ENCODE data around the gene SF3B3. TPM values are rescaled to one million over a fixed set of nuclear protein-coding genes. Genes with fewer than 3 reads are reported as not detected.

Gene SF3B3
- total and polyA plus RNA-seq, 4 donors: 73.7 to 242 (median 101) TPM

DNA sequence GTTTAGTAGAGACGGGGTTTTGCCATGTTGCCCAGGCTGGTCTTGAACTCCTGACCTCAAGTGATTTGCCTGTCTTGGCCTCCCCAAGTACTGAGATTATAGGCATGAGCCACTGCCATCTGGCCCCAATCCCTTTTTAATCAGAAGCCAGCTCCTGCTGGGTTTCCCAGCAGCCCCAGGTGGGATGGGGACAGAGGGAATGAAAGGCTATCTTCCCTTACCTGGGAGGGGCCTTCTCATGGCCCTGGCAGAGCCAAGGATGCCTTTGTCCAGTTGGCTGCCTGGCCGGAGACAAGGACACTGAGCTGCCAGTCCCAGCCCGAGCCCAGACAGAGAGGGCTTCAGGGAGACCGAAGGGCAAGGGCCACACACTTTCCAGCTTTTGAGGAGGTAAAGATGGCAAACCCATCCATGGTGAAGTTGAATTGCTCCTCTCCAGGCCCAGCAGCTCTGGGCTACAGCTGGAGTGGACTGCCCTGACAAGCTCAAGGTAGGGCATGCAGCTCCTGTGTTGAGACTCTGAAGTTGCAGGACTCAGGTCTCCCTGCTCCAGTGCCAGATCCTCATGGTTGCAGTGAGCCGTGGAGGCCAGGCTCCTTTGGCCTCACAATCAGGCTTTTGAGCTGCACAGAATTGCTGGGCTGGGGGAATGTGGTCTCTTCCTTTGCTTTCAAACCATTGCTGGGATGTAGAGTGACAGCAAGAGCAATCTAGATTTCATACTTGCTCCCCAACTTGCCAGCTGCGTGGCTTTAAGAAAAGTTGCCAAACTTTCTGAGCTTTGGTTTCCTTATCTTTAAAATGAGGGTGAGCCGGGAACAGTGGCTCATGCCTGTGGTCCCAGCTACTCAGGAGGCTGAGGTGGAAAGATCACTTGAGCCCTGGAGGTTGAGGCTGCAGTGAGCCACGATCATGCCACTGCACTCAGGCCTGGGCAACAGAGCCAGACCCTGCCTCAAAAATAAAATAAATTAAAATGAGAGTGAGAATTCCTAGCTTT, 78.3 kb downstream of the SF3B3 start:
- H3K4me3 ChIP-seq: no peak overlapping the region
- TF ChIP-seq, protein P1, sequence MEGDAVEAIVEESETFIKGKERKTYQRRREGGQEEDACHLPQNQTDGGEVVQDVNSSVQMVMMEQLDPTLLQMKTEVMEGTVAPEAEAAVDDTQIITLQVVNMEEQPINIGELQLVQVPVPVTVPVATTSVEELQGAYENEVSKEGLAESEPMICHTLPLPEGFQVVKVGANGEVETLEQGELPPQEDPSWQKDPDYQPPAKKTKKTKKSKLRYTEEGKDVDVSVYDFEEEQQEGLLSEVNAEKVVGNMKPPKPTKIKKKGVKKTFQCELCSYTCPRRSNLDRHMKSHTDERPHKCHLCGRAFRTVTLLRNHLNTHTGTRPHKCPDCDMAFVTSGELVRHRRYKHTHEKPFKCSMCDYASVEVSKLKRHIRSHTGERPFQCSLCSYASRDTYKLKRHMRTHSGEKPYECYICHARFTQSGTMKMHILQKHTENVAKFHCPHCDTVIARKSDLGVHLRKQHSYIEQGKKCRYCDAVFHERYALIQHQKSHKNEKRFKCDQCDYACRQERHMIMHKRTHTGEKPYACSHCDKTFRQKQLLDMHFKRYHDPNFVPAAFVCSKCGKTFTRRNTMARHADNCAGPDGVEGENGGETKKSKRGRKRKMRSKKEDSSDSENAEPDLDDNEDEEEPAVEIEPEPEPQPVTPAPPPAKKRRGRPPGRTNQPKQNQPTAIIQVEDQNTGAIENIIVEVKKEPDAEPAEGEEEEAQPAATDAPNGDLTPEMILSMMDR (IDR thresholded peaks at IDR 0.05; ENCODE audit: control extremely low read depth, extremely low read depth): no peak
- H3K27ac ChIP-seq (ENCODE audit: low read depth in 1 of 2, low read length in 1 of 2): no peak overlapping the region
- no peaks in the 10 kb centered on the region for H3K4me1 ChIP-seq (ENCODE audit: control insufficient read depth in 5 of 5, insufficient read depth in 5 of 5, low read length in 5 of 5)
- 81 to 84% methylated on average over 8 of the region's 8 CpGs for WGBS, 2 donors
- H3K9ac ChIP-seq (ENCODE audit: insufficient read depth in 1 of 2, low read length in 2 of 2): no peak overlapping the region
- peaks cover 0 to 2% (median 0%) of the 10 kb centered on the region in 4 donors for H3K9me3 ChIP-seq (ENCODE audit: control insufficient read depth in 4 of 4, insufficient read depth in 3 of 4, low read length in 3 of 4)
- H3K27me3 ChIP-seq (ENCODE audit: control insufficient read depth in 3 of 3, insufficient read depth in 3 of 3, low read length in 2 of 3): no peaks in the 10 kb centered on the region
- no peak for DNase-seq
- ATAC-seq (ENCODE audit: insufficient read depth, low FRiP score): no peak
- no peaks in the 10 kb centered on the region for H3K36me3 ChIP-seq (ENCODE audit: control insufficient read depth in 4 of 4, insufficient read depth in 4 of 4, low read length in 4 of 4)

DNA sequence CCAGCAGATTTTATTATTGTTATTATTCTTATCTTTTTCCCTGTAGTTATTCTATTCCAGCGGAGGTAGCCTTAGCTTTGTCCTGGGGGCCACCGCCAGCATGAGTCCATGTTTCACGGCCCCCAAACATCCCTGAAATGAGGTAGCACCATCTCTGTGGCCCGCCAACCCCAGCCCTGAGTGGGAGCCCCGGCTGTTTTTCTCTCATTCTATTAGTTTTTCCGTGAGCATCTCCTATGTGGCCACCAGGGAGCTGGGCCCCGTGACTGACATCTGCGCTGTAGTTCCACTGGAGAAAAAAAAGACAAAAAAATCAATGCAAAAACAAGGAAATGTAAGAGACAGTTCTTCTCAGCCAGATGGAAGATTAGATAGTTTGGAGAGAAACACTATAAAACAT, 79.2 kb downstream of the SF3B3 start:
- Histone ChIP-seq H3K9me3 (ENCODE audit: control insufficient read depth in 4 of 4, insufficient read depth in 3 of 4, low read length in 3 of 4) (peaks cover 0 to 2% (median 0%) of the 10 kb centered on the region in 4 donors), H3K4me1 (ENCODE audit: control insufficient read depth in 5 of 5, insufficient read depth in 5 of 5, low read length in 5 of 5) (no peaks in the 10 kb centered on the region), H3K27ac (ENCODE audit: low read depth in 1 of 2, low read length in 1 of 2) (no peak overlapping the region), H3K27me3 (ENCODE audit: control insufficient read depth in 3 of 3, insufficient read depth in 3 of 3, low read length in 2 of 3) (no peaks in the 10 kb centered on the region), H3K9ac (ENCODE audit: insufficient read depth in 1 of 2, low read length in 2 of 2) (no peak overlapping the region), H3K4me3 (no peak overlapping the region), H3K36me3 (ENCODE audit: control insufficient read depth in 4 of 4, insufficient read depth in 4 of 4, low read length in 4 of 4) (no peaks in the 10 kb centered on the region)
- 75 to 81% methylated on average over 8 of the region's 8 CpGs for whole genome bisulfite sequencing, 2 donors
- DNase-seq: no peak
- TF ChIP-seq, protein P1 (IDR thresholded peaks at IDR 0.05; ENCODE audit: control extremely low read depth, extremely low read depth): no peak
- ATAC-seq (ENCODE audit: insufficient read depth, low FRiP score): no peak

DNA sequence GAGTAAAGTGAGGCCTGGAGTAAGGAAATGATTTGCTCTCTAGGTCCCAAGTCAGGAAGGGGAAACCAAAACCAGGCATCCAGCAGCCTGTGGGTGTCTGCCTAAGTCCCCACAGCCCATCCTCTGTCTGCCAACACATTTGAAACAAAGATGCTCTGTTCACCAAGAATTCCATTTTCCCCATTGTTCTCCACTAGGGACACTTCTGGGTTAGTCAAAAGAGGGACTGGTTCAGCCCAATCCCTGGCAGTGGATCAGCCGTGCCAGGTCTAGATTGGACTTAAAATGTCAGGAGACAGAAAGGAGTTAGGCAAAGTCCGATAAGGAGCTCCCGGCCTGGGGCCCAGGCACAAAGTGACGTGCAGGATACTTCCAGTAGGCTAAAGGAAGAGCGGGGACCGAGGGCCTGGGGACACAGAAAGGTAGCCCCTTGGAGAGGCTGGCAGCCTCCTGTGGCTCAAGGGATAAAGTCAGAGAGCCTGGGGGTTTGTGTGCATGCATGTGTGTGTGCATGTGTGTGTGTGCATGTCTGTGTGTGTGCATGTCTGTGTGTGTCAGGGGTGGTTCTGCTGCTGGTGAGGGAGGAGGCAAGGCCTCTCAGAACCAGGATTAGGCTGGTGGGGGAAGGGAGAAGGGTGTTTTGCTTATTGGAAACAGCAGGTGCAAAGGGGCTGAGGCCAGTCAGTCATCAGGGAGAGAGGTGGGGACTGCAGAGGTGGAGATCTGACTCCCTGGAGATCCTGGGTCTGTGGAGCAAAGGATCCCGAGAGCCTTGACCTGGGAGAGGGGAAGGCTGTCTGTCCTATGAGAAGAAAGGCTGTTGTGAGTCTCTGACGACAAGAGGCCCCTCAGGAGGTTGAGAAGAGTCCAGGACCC, 81.0 kb downstream of the SF3B3 start:
- 86 to 90% methylated on average over 8 of the region's 8 CpGs for WGBS, 2 donors
- H3K27ac ChIP-seq (ENCODE audit: low read depth in 1 of 2, low read length in 1 of 2): no peak overlapping the region
- H3K27me3 ChIP-seq (ENCODE audit: control insufficient read depth in 3 of 3, insufficient read depth in 3 of 3, low read length in 2 of 3): no peaks in the 10 kb centered on the region
- H3K4me1 ChIP-seq (ENCODE audit: control insufficient read depth in 5 of 5, insufficient read depth in 5 of 5, low read length in 5 of 5): no peaks in the 10 kb centered on the region
- H3K9ac ChIP-seq (ENCODE audit: insufficient read depth in 1 of 2, low read length in 2 of 2): no peak overlapping the region
- H3K9me3 ChIP-seq (ENCODE audit: control insufficient read depth in 4 of 4, insufficient read depth in 3 of 4, low read length in 3 of 4): peaks cover 0 to 2% (median 0%) of the 10 kb centered on the region in 4 donors
- ATAC-seq (ENCODE audit: insufficient read depth, low FRiP score) (no peak), DNase-seq (no peak)
- H3K36me3 ChIP-seq (ENCODE audit: control insufficient read depth in 4 of 4, insufficient read depth in 4 of 4, low read length in 4 of 4): no peaks in the 10 kb centered on the region
- TF ChIP-seq, protein P1 (IDR thresholded peaks at IDR 0.05; ENCODE audit: control extremely low read depth, extremely low read depth): no peak
- H3K4me3 ChIP-seq: no peak overlapping the region
